Stomach (tissue), 9 donors: Measurements from ENCODE around the gene NFKBIB. TPM values are rescaled to one million over a fixed set of nuclear protein-coding genes. Genes with fewer than 3 reads are reported as not detected.

Source experiments
- DNase-seq, 2 donors: peaks; one replicate each; pipeline versions ENCODE4 v3.0.0 to v3.0.0-alpha.2; 2013 to 2019
- H3K27ac ChIP-seq, 5 donors: fragments of 200-600 bp in 4 of 5; sonication (generic) in 4 of 5; one replicate each; pipeline ENCODE4 v1.5.1; 2013 to 2019; ENCODE audit warnings: mild to moderate bottlenecking in 1 of 5, moderate library complexity in 1 of 5
- H3K27me3 ChIP-seq, 3 donors: fragments of 200-600 bp; sonication (generic); one replicate each; pipeline ENCODE4 v1.5.1; 2017 to 2019; ENCODE audit warnings: mixed run types in 1 of 3
- H3K36me3 ChIP-seq, 4 donors: fragments of 200-600 bp; sonication (generic); 1 replicate in 3 of 4; 2 replicates in 1 of 4; pipeline ENCODE4 v1.5.1; 2016 to 2019
- H3K4me1 ChIP-seq, 4 donors: fragments of 200-600 bp; sonication (generic); one replicate each; pipeline ENCODE4 v1.5.1; 2016 to 2019
- H3K4me3 ChIP-seq, 4 donors: fragments of 200-600 bp; sonication (generic) in 3 of 4; one replicate each; pipeline ENCODE4 v1.5.1; 2016 to 2019; ENCODE audit warnings: mild to moderate bottlenecking in 1 of 4
- H3K9me3 ChIP-seq, 4 donors: fragments of 200-600 bp; sonication (generic); one replicate each; pipeline ENCODE4 v1.5.1; 2016 to 2019
- EP300 ChIP-seq: sonication (generic); formaldehyde crosslinking; IDR thresholded peaks from one replicate; pipeline ENCODE4 v1.6.1; 2017; ENCODE audit warnings: antibody characterized with exemption
- POLR2A ChIP-seq, 4 donors: fragments of 450-650 bp; IDR thresholded peaks; one replicate each; pipeline ENCODE4 v1.6.1; 2016; ENCODE audit warnings: antibody characterized with exemption in 4 of 4, control low read depth in 2 of 4, mild to moderate bottlenecking in 1 of 4, moderate library complexity in 1 of 4
- POLR2AphosphoS5 ChIP-seq, 3 donors: sonication (generic); formaldehyde crosslinking; IDR thresholded peaks; one replicate each; pipeline ENCODE4 v1.6.1; 2016; ENCODE audit warnings: antibody characterized with exemption in 3 of 3
- WGBS, 5 donors: extraction: QIAGEN DNeasy Blood & Tissue Kit in 3 of 5; methylation state at CpG; one replicate each; pipeline versions ENCODE4 v1.1.5 to v1.1.7; 2013 to 2018; 5-methylcytosine and 5-hydroxymethylcytosine counted together
- intact Hi-C: fragments of 100-400 bp; cut with DNase I; formaldehyde crosslinking; loops from one replicate; pipeline ENCODE4 v1.15.1; 2023; ENCODE audit warnings: low total_unique reads
- polyA plus RNA-seq, 3 donors: library from polyadenylated mRNA; stranded (reverse); fragments of 200-250 nt; gene quantifications; one replicate each; pipeline ENCODE4 v1.2.3, GENCODE V29; 2013
- total RNA-seq, 5 donors: library from RNA; depleted of rRNA; stranded (reverse); fragments of >200 nt; gene quantifications; one replicate each; pipeline versions ENCODE4 v1.1.0 to v1.2.3, GENCODE V29; 2014 to 2016
- TF ChIP-seq, protein P1 (sequence below), 7 experiments: fragments of 450-650 bp in 4 of 7; fragments of 200-600 bp in 3 of 7; sonication (generic) in 3 of 7; IDR thresholded peaks; one replicate each; pipeline ENCODE4 v1.5.1; 2016 to 2019; ENCODE audit warnings: antibody characterized with exemption in 7 of 7, control low read depth in 2 of 7, mild to moderate bottlenecking in 1 of 7
- donor health status: healthy with polysubstance abuse.
- donor health status: Bipolar disorder and iron deficiency.
- donor health status: healthy.

NFKBIB gene
- total and polyA plus RNA-seq, 8 donors, result 5.4 to 93.3 (median 29.6) TPM; not detected in 1

DNA sequence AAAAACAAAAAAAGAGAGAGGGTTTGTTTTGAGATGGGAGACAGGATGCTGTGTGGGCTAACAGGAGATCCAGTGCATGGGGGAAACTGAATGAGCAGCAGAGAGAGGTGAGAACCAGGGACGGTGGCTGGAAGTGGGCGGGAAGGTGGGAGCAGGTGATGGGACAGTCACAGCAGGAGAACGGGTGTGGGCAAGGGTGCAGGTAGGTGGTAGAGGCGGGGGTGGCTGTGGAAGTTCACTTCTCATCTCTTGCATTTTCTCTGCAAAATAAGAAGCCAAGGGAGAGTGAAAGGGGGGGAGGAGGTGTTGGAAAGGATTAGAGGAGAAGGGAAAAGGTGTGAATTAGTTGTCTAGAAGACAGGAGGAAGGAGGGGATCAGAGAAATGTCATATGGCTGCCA lies 53.9 kb downstream of the NFKBIB start:
- Histone ChIP-seq H3K9me3 (no peaks in the 10 kb centered on the region), H3K27me3 (peaks cover 0 to 12% (median 7%) of the 10 kb centered on the region in 3 donors), H3K36me3 (peaks cover 0 to 14% (median 5%) of the 10 kb centered on the region in 4 donors), H3K4me3 (no peak overlapping the region), H3K4me1 (peaks cover 8 to 26% (median 24%) of the 10 kb centered on the region in 4 donors), H3K27ac (no peak overlapping the region)
- intact Hi-C loops, result no loop called here
- no peak for TF ChIP-seq POLR2A (IDR thresholded peaks at IDR 0.05)
- TF ChIP-seq POLR2AphosphoS5 (IDR thresholded peaks at IDR 0.05), result no peak
- TF ChIP-seq, protein P1, sequence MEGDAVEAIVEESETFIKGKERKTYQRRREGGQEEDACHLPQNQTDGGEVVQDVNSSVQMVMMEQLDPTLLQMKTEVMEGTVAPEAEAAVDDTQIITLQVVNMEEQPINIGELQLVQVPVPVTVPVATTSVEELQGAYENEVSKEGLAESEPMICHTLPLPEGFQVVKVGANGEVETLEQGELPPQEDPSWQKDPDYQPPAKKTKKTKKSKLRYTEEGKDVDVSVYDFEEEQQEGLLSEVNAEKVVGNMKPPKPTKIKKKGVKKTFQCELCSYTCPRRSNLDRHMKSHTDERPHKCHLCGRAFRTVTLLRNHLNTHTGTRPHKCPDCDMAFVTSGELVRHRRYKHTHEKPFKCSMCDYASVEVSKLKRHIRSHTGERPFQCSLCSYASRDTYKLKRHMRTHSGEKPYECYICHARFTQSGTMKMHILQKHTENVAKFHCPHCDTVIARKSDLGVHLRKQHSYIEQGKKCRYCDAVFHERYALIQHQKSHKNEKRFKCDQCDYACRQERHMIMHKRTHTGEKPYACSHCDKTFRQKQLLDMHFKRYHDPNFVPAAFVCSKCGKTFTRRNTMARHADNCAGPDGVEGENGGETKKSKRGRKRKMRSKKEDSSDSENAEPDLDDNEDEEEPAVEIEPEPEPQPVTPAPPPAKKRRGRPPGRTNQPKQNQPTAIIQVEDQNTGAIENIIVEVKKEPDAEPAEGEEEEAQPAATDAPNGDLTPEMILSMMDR (IDR thresholded peaks at IDR 0.05), result no peak
- TF ChIP-seq EP300, result no peak
- DNase-seq, result no peak
- 68 to 76% (median 73%) methylated on average over 4 of the region's 4 CpGs for WGBS, 5 donors

DNA sequence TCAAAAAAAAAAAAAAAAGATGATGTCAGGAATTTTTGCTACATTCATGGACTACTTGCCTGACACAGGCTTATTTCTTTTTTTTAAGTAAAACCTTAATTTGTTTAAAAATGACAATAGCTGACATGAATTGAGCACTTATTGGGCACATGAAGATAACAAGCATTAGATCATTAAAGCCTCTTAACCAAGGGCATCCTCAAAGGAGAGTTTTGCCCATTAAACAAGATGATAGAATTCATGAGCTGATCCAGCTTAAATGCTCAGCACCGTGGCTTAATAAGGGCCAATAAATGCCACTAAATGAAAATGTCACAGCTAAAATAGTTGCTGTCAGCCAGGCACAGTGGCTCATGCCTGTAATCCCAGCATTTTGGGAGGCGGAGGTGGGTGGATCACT lies 56.5 kb downstream of the NFKBIB start:
- Histone ChIP-seq H3K27ac (no peak overlapping the region), H3K36me3 (peaks cover 0 to 14% (median 5%) of the 10 kb centered on the region in 4 donors), H3K27me3 (no peaks in the 10 kb centered on the region), H3K4me1 (peaks cover 0 to 10% (median 9%) of the 10 kb centered on the region in 4 donors), H3K4me3 (no peak overlapping the region), H3K9me3 (no peaks in the 10 kb centered on the region)
- DNase-seq, result no peak
- intact Hi-C loops, result no loop called here
- no peak for TF ChIP-seq POLR2A (IDR thresholded peaks at IDR 0.05)
- TF ChIP-seq EP300, result no peak
- no peak for TF ChIP-seq POLR2AphosphoS5 (IDR thresholded peaks at IDR 0.05)
- TF ChIP-seq, protein P1 (IDR thresholded peaks at IDR 0.05), result no peak
- 71 to 96% (median 90%) methylated on average over 2 of the region's 2 CpGs for WGBS, 5 donors

DNA sequence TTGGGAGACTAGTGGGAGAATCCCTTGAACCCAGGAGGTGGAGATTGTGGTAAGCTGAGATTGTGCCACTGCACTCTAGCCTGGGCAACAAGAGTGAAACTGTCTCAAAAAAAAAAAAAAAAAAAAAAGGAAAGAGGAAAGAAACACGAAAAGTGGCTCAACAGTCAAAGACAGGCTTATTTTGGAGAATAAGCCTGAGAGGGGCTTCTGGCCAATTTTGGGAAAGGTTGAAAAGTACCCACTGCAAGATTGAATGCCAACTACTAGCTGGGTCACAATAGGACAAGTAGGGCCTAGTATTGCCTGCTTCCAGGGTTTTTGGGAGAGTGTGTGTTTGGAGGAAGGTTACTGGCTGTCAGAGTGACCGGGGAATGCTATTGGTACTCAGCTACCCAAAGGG lies 58.5 kb downstream of the NFKBIB start:
- no peak overlapping the region for H3K27ac ChIP-seq
- peaks cover 0 to 14% (median 5%) of the 10 kb centered on the region in 4 donors for H3K36me3 ChIP-seq
- 86 to 100% (median 93%) methylated on average over 2 of the region's 2 CpGs for WGBS, 5 donors
- no peak for DNase-seq
- no peaks in the 10 kb centered on the region for H3K27me3 ChIP-seq
- H3K4me3 ChIP-seq, result no peak overlapping the region
- intact Hi-C loops, result no loop called here
- TF ChIP-seq POLR2A (IDR thresholded peaks at IDR 0.05) (no peak), POLR2AphosphoS5 (IDR thresholded peaks at IDR 0.05) (no peak), EP300 (no peak)
- TF ChIP-seq, protein P1 (IDR thresholded peaks at IDR 0.05), result no peak
- H3K9me3 ChIP-seq, result no peaks in the 10 kb centered on the region
- peaks cover 0 to 11% (median 5%) of the 10 kb centered on the region in 4 donors for H3K4me1 ChIP-seq

Other genes with a start within 250 kb of the NFKBIB start
- gene CAPN12, start 155.5 kb upstream of the NFKBIB start, total RNA-seq, result 10 to 100 TPM in 1 of 5 donors, 1 to 10 TPM in 4; 1.2 to 33.3 (median 4.8) TPM
- gene CAPN12, start 155.5 kb upstream of the NFKBIB start, polyA plus RNA-seq, result 10 to 100 TPM in 2 of 3 donors, 1 to 10 TPM in 1; 3.4 to 16.9 (median 16.3) TPM
- gene LGALS7, start 126.5 kb upstream of the NFKBIB start, total RNA-seq, result 1 to 10 TPM in 1 of 5 donors, not detected in 4; 2.0 TPM
- gene LGALS7, start 126.5 kb upstream of the NFKBIB start, polyA plus RNA-seq, result 1,000 to 10,000 TPM in 1 of 3 donors, 1 to 10 TPM in 1, not detected in 1; 1.7 to 1,381 TPM
- not detected for gene LGALS7B, start 110.8 kb upstream of the NFKBIB start, total RNA-seq
- gene LGALS7B, start 110.8 kb upstream of the NFKBIB start, polyA plus RNA-seq, result 100 to 1,000 TPM in 1 of 3 donors, 1 to 10 TPM in 2; 3.6 to 980 (median 4.6) TPM
- gene LGALS4, start 87.0 kb upstream of the NFKBIB start, total RNA-seq, result 1,000 to 10,000 TPM in 1 of 5 donors, 100 to 1,000 TPM in 3, 10 to 100 TPM in 1; 32.1 to 1,765 (median 113) TPM
- gene LGALS4, start 87.0 kb upstream of the NFKBIB start, polyA plus RNA-seq, result 100 to 1,000 TPM in 1 of 3 donors, 10 to 100 TPM in 2; 23.5 to 627 (median 80.1) TPM
- gene ECH1, start 68.2 kb upstream of the NFKBIB start, total RNA-seq, result 100 to 1,000 TPM in 2 of 5 donors, 10 to 100 TPM in 3; 32.9 to 720 (median 94.6) TPM
- gene ECH1, start 68.2 kb upstream of the NFKBIB start, polyA plus RNA-seq, result 100 to 1,000 TPM; 161 to 270 (median 228) TPM
- 100 to 1,000 TPM; 148 to 242 (median 169) TPM for gene HNRNPL, start 50.0 kb upstream of the NFKBIB start, total RNA-seq
- 100 to 1,000 TPM; 111 to 151 (median 114) TPM for gene HNRNPL, start 50.0 kb upstream of the NFKBIB start, polyA plus RNA-seq
- gene RINL, start 21.7 kb upstream of the NFKBIB start, total RNA-seq, result 1 to 10 TPM in 4 of 5 donors, not detected in 1; 1.8 to 9.2 (median 3.4) TPM
- 10 to 100 TPM in 1 of 3 donors, 1 to 10 TPM in 2; 6.9 to 10.0 (median 9.3) TPM for gene RINL, start 21.7 kb upstream of the NFKBIB start, polyA plus RNA-seq
- 100 to 1,000 TPM in 1 of 5 donors, 10 to 100 TPM in 4; 21.1 to 764 (median 32.9) TPM for gene SIRT2, start 351 bp upstream of the NFKBIB start, total RNA-seq
- 10 to 100 TPM; 31.6 to 46.6 (median 35.7) TPM for gene SIRT2, start 351 bp upstream of the NFKBIB start, polyA plus RNA-seq
- 1 to 10 TPM in 1 of 5 donors, not detected in 4; 3.9 TPM for gene CCER2, start 12.2 kb downstream of the NFKBIB start, total RNA-seq
- 1 to 10 TPM in 2 of 3 donors, under 1 TPM in 1; 0.68 to 1.2 (median 1.1) TPM for gene CCER2, start 12.2 kb downstream of the NFKBIB start, polyA plus RNA-seq
- gene SARS2, start 30.8 kb downstream of the NFKBIB start, total RNA-seq, result 10 to 100 TPM in 2 of 5 donors, 1 to 10 TPM in 2, not detected in 1; 4.9 to 59.4 (median 18.2) TPM
- gene SARS2, start 30.8 kb downstream of the NFKBIB start, polyA plus RNA-seq, result 10 to 100 TPM; 24.1 to 37.8 (median 31.4) TPM
- gene MRPS12, start 31.0 kb downstream of the NFKBIB start, total RNA-seq, result 10 to 100 TPM in 3 of 5 donors, 1 to 10 TPM in 2; 3.8 to 47.5 (median 16.1) TPM
- 10 to 100 TPM; 44.2 to 73.1 (median 55.3) TPM for gene MRPS12, start 31.0 kb downstream of the NFKBIB start, polyA plus RNA-seq
- gene FBXO17, start 75.8 kb downstream of the NFKBIB start, total RNA-seq, result 10 to 100 TPM in 1 of 5 donors, 1 to 10 TPM in 3, not detected in 1; 1.8 to 19.1 (median 6.3) TPM
- 1 to 10 TPM; 4.7 to 7.9 (median 6.6) TPM for gene FBXO17, start 75.8 kb downstream of the NFKBIB start, polyA plus RNA-seq
- 1 to 10 TPM in 3 of 5 donors, under 1 TPM in 1, not detected in 1; 0.89 to 5.5 (median 3.3) TPM for gene FBXO27, start 132.6 kb downstream of the NFKBIB start, total RNA-seq
- 1 to 10 TPM; 2.3 to 7.1 (median 3.2) TPM for gene FBXO27, start 132.6 kb downstream of the NFKBIB start, polyA plus RNA-seq
- not detected for gene ACP7, start 184.4 kb downstream of the NFKBIB start, total RNA-seq
- gene ACP7, start 184.4 kb downstream of the NFKBIB start, polyA plus RNA-seq, result not detected
- 10 to 100 TPM in 3 of 5 donors, 1 to 10 TPM in 2; 4.2 to 80.4 (median 35.6) TPM for gene PAK4, start 225.8 kb downstream of the NFKBIB start, total RNA-seq
- 10 to 100 TPM; 20.8 to 24.5 (median 24.3) TPM for gene PAK4, start 225.8 kb downstream of the NFKBIB start, polyA plus RNA-seq